ENCODE results near the gene RAD51C. TPM values are rescaled to one million over a fixed set of nuclear protein-coding genes. Genes with fewer than 3 reads are reported as not detected.

Gene RAD51C
- polyA plus RNA-seq, 2 of the 4 experiments (the other 2 are of a cell fraction) = 83.4 to 121 TPM

GRCh38 chr17:58664302-58664701 is 28.1 kb upstream of the RAD51C start:
- ATAC-seq (no peak), FAIRE-seq (no peak), DNase-seq (ENCODE audit: low read depth in 1 of 2, low spot score in 1 of 2) (no peak)
- Histone ChIP-seq H3K4me2 (no peak overlapping the region), H3K27ac (no peak overlapping the region), H3K4me1 (peaks cover 10% of the 10 kb centered on the region; the same call in 1 of the 3 replicates), H3K4me3 (no peak overlapping the region), H3K9me3 (no peaks in the 10 kb centered on the region)
- POLR2A ChIA-PET = interaction anchor here (5.9 kb wide), 1 partner anchor 33 kb away, joined by 65 read pairs; no protein-coding TSS in a partner anchor
- 76% methylated on average over 2 of the region's 2 CpGs for WGBS (ENCODE audit: missing lambda C conversion rate)
- CTCF ChIA-PET = interaction anchor here (1.5 kb wide), 1 partner anchor 32 kb away, joined by 4 read pairs; no protein-coding TSS in a partner anchor
- TF ChIP-seq ZC3H11A (IDR thresholded peaks at IDR 0.05) (no peak), MAFK (IDR thresholded peaks at IDR 0.05; ENCODE audit: partially characterized antibody) (no peak), USF2 (IDR thresholded peaks at IDR 0.05) (no peak), NFE2L2 (conservative IDR thresholded peaks at IDR 0.05; ENCODE audit: low read length) (no peak)

GRCh38 chr17:58665946-58666857 is 26.2 kb upstream of the RAD51C start:
- ATAC-seq (peak; percentile 41 to 54; a peak in 5 of 6 replicates), FAIRE-seq (no peak), DNase-seq (ENCODE audit: low read depth in 1 of 2, low spot score in 1 of 2) (peak in 1 of 2 experiments; percentile 61)
- Histone ChIP-seq H3K9me3 (no peaks in the 10 kb centered on the region), H3K27ac (peak overlapping the region; percentile 40 to 72; a peak in 5 of 6 replicates), H3K4me1 (peaks cover 10% of the 10 kb centered on the region; the same call in 1 of the 3 replicates), H3K4me3 (peak overlapping the region; percentile 46), H3K4me2 (peak overlapping the region; percentile 85)
- CTCF ChIA-PET = interaction anchor here (0.6 to 1.5 kb wide), 2 partner anchors 34 to 80 kb away, joined by 3 to 4 read pairs; no protein-coding TSS in a partner anchor
- TF ChIP-seq JUN (IDR thresholded peaks at IDR 0.05) = peak in 1 of 2 experiments; percentile 19; a peak in 1 of 5 replicates
- TF ChIP-seq ELK1 (IDR thresholded peaks at IDR 0.05; ENCODE audit: low read depth, low read length) = no peak
- WGBS (ENCODE audit: missing lambda C conversion rate) = 55% methylated on average over 25 of the region's 25 CpGs
- POLR2A ChIA-PET = interaction anchor here (0.6 to 5.9 kb wide), 7 partner anchors 9 to 352 kb away, joined by 3 to 65 read pairs (median 4); partner anchors contain the start of genes RAD51C and TEX14

- DNase-seq (ENCODE audit: low read depth in 1 of 2, low spot score in 1 of 2) = peak; percentile 72 to 94
- peak; percentile 91 to 93 for ATAC-seq
- peak overlapping the region; percentile 85 for H3K4me2 ChIP-seq
- TF ChIP-seq MAX (IDR thresholded peaks at IDR 0.05) (peak; percentile 49), FOSL2 (IDR thresholded peaks at IDR 0.05) (no peak), FOSL2 (CRISPR knock-in tag; IDR thresholded peaks at IDR 0.05) (peak; percentile 59), HEYL (CRISPR knock-in tag; IDR thresholded peaks at IDR 0.05) (no peak), BHLHE40 (IDR thresholded peaks at IDR 0.05; ENCODE audit: low read depth, low read length) (0 out of 2 replicates have a peak, but pooled peaks have one; percentile 7), HOXB5 (CRISPR knock-in tag; IDR thresholded peaks at IDR 0.05) (0 out of 2 replicates have a peak, but pooled peaks have one; percentile 20), E2F6 (IDR thresholded peaks at IDR 0.05; ENCODE audit: borderline replicate concordance, low read depth) (no peak), HOXA7 (CRISPR knock-in tag; IDR thresholded peaks at IDR 0.05) (no peak)
- peak overlapping the region; percentile 40 to 72 for H3K27ac ChIP-seq
- H3K9me3 ChIP-seq = no peaks in the 10 kb centered on the region
- peak overlapping the region; percentile 46 for H3K4me3 ChIP-seq
- FAIRE-seq = peak; percentile 61
- ChIA-PET POLR2A (interaction anchor here (0.6 to 5.9 kb wide), 7 partner anchors 8 to 351 kb away, joined by 3 to 65 read pairs (median 3); partner anchors contain the start of genes RAD51C and TEX14), CTCF (interaction anchor here (0.7 to 0.9 kb wide), 2 partner anchors 12 to 133 kb away, joined by 3 read pairs; no protein-coding TSS in a partner anchor)
- H3K4me1 ChIP-seq = peaks cover 10% of the 10 kb centered on the region; the same call in 1 of the 3 replicates
- 42% methylated on average over 19 of the region's 19 CpGs for WGBS (ENCODE audit: missing lambda C conversion rate)
Observed at GRCh38 chr17:58666858-58667267, 25.5 kb upstream of the RAD51C start.

Measured in A549 (cell line).